BLaER1 (cell line): ENCODE measurements around the gene SLC6A11.

ENCODE experiments used
- H3K27ac ChIP-seq: shearing (Covaris generic); formaldehyde crosslinking; 2 replicates; pipeline ENCODE4 v1.8.1; 2022
- H3K27me3 ChIP-seq: shearing (Covaris generic); formaldehyde crosslinking; 2 replicates; pipeline ENCODE4 v1.8.1; 2022
- H3K36me3 ChIP-seq: shearing (Covaris generic); formaldehyde crosslinking; 2 replicates; pipeline ENCODE4 v1.8.1; 2022
- H3K4me1 ChIP-seq: shearing (Covaris generic); formaldehyde crosslinking; 2 replicates; pipeline ENCODE4 v1.8.1; 2022
- H3K4me2 ChIP-seq: shearing (Covaris generic); formaldehyde crosslinking; 2 replicates; pipeline ENCODE4 v1.8.1; 2022
- H3K4me3 ChIP-seq: shearing (Covaris generic); formaldehyde crosslinking; 2 replicates; pipeline ENCODE4 v1.8.1; 2022
- H3K9ac ChIP-seq: shearing (Covaris generic); formaldehyde crosslinking; 2 replicates; pipeline ENCODE4 v1.8.1; 2022
- H3K9me3 ChIP-seq: shearing (Covaris generic); formaldehyde crosslinking; 2 replicates; pipeline ENCODE4 v1.8.1; 2022
- H4K20me1 ChIP-seq: shearing (Covaris generic); formaldehyde crosslinking; 2 replicates; pipeline ENCODE4 v1.8.1; 2022
- Cebpa-rat ChIP-seq: shearing (Covaris generic); IDR thresholded peaks from 2 replicates; pipeline ENCODE4 v1.8.1; 2022

SLC6A11 gene

DNA sequence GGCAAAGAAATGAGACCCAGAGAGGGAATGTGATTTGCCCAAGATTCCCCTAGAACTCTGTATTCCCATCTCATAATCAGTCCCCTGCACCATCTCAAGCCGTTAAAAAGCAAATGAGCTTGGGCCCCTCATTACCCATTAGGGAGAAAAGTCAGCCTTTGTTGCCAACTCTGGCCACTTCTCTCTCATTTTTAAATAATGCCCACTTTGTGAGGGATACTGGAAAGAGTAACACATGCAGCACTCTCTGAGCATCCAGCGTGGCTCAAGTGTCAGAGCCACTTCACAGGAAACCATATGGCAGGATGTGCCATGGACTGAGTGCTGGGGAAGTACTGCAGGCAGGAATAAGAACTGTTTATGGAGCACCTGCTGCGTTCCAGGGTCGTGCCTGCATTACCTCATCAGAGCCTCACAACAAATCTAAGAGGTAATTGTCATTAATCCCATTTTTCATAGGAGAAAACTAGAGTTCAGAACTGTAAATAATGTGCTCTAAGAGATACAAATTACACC lies 126.7 kb downstream of the SLC6A11 start:
- no peaks in the 10 kb centered on the region for H3K4me1 ChIP-seq
- no peaks in the 10 kb centered on the region for H3K36me3 ChIP-seq
- H3K27ac ChIP-seq = no peak overlapping the region
- no peaks in the 10 kb centered on the region for H3K27me3 ChIP-seq
- H3K4me2 ChIP-seq = no peak overlapping the region
- no peaks in the 10 kb centered on the region for H4K20me1 ChIP-seq
- no peak overlapping the region for H3K4me3 ChIP-seq
- no peak overlapping the region for H3K9ac ChIP-seq
- peaks cover 11% of the 10 kb centered on the region for H3K9me3 ChIP-seq
- no peak for TF ChIP-seq Cebpa-rat

DNA sequence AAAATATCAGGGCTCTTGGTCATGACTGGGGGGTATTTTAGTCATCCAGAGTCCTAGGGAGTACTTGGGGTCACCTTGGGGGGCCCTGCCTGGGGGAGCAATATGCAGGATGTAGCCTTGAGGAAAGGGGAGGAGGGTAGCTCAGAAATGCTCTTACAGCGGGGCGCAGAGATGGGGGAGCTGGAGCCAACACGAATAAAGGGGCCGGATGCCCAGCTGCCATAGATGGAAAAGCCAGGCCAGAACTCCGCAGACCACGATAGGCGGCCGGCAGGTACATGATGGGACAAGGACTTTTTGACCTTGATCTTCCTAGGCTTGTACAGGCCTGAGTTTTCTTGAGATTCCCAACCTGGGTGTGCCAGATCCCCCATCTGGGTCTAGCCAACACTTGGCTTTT lies 128.8 kb downstream of the SLC6A11 start:
- Histone ChIP-seq H4K20me1 (no peaks in the 10 kb centered on the region), H3K9me3 (peaks cover 11% of the 10 kb centered on the region), H3K27me3 (no peaks in the 10 kb centered on the region), H3K36me3 (no peaks in the 10 kb centered on the region), H3K4me1 (no peaks in the 10 kb centered on the region), H3K4me2 (no peak overlapping the region), H3K9ac (no peak overlapping the region), H3K4me3 (no peak overlapping the region), H3K27ac (no peak overlapping the region)
- TF ChIP-seq Cebpa-rat = no peak

- TF ChIP-seq Cebpa-rat = no peak
- Histone ChIP-seq H3K4me1 (no peaks in the 10 kb centered on the region), H3K4me3 (no peak overlapping the region), H3K27ac (no peak overlapping the region), H3K36me3 (no peaks in the 10 kb centered on the region), H3K9me3 (peaks cover 11% of the 10 kb centered on the region), H3K4me2 (no peak overlapping the region), H3K27me3 (no peaks in the 10 kb centered on the region), H4K20me1 (no peaks in the 10 kb centered on the region), H3K9ac (no peak overlapping the region)
Observed at GRCh38 chr3:10945683-10946287, 129.8 kb downstream of the SLC6A11 start.

DNA sequence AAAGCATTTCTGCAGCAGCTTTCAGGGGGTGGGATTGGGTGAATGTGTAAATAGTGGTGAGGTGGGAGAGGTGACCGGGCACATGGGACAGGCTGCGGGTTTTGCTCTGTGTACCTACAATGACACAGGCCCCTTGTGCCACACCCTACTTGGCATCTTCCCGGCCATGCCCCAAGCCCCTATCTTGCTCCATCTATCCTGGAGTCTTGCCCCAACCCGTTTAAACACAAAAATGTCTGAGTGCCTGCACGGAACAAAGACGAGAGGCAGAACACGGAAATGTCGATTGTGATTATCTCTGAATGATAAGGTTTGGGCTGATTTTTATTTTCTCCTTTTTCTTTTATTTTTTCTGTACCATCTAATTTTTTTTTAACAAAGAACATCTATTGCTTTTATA lies 130.5 kb downstream of the SLC6A11 start:
- H3K27me3 ChIP-seq = no peaks in the 10 kb centered on the region
- no peak overlapping the region for H3K4me2 ChIP-seq
- no peak overlapping the region for H3K9ac ChIP-seq
- TF ChIP-seq Cebpa-rat = no peak
- peaks cover 5% of the 10 kb centered on the region; the same call in 1 of the 2 replicates for H3K4me1 ChIP-seq
- H3K27ac ChIP-seq = no peak overlapping the region
- peaks cover 11% of the 10 kb centered on the region for H3K9me3 ChIP-seq
- no peaks in the 10 kb centered on the region for H3K36me3 ChIP-seq
- no peaks in the 10 kb centered on the region for H4K20me1 ChIP-seq
- no peak overlapping the region for H3K4me3 ChIP-seq

DNA sequence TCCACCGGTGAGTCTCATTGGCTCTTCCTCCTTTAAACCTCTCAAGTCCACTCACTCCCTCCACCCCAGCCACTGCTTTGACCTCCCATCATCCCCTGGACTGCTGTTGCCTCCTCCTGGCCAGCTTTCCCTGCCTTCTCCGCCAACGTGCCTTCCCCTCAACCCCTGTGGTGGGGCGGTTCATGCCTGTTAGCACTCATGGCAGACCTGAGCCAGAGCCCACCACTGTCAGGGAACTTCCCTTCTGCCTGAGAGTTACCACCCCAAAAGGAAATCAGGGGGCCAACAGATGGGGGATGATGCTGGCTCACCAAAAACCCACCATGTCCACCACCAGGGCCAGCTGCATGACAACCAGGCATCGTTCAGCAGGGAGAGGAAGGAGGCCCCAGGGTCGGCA lies 132.3 kb downstream of the SLC6A11 start:
- H3K27me3 ChIP-seq = no peaks in the 10 kb centered on the region
- peaks cover 8% of the 10 kb centered on the region for H3K4me1 ChIP-seq

DNA sequence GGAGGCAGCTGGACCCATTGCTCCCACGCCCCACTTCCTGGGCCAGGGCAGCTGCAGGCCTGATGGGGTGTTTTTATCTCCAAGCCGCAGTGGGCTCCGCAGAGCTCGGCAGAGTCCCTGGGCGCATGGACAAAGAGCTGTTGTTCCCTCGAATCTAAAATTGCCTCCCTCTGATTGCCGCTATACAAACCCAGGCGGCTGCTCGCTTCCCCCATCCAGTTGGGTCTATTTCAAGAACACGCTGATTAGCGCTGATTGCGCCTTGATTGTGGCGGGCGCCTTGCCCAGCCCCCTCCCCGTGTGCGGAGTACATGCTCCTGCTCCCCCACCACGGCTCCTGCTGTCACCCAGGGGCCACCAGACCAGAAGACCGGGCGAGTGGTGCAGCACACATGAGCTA lies 133.2 kb downstream of the SLC6A11 start:
- Histone ChIP-seq H3K9ac (no peak overlapping the region), H4K20me1 (no peaks in the 10 kb centered on the region), H3K27ac (no peak overlapping the region), H3K4me3 (no peak overlapping the region), H3K9me3 (no peaks in the 10 kb centered on the region), H3K4me1 (peaks cover 17% of the 10 kb centered on the region), H3K36me3 (no peaks in the 10 kb centered on the region), H3K4me2 (no peak overlapping the region), H3K27me3 (no peaks in the 10 kb centered on the region)
- TF ChIP-seq Cebpa-rat = no peak

More for the DNA sequence above, 132.3 kb downstream of the SLC6A11 start:
- no peak overlapping the region for H3K9ac ChIP-seq
- no peak overlapping the region for H3K4me3 ChIP-seq
- no peaks in the 10 kb centered on the region for H3K36me3 ChIP-seq
- H3K4me2 ChIP-seq = no peak overlapping the region
- no peak overlapping the region for H3K27ac ChIP-seq
- H4K20me1 ChIP-seq = no peaks in the 10 kb centered on the region
- TF ChIP-seq Cebpa-rat = no peak
- H3K9me3 ChIP-seq = no peaks in the 10 kb centered on the region

GRCh38 chr3:10950476-10951294 lies 134.7 kb downstream of the SLC6A11 start:
- H4K20me1 ChIP-seq = no peaks in the 10 kb centered on the region
- TF ChIP-seq Cebpa-rat = no peak
- H3K4me1 ChIP-seq = peaks cover 28% of the 10 kb centered on the region
- no peaks in the 10 kb centered on the region for H3K27me3 ChIP-seq
- no peak overlapping the region for H3K4me3 ChIP-seq
- no peaks in the 10 kb centered on the region for H3K9me3 ChIP-seq
- H3K27ac ChIP-seq = no peak overlapping the region
- no peaks in the 10 kb centered on the region for H3K36me3 ChIP-seq
- H3K9ac ChIP-seq = no peak overlapping the region
- H3K4me2 ChIP-seq = no peak overlapping the region

GRCh38 chr3:10951295-10951926 lies 135.4 kb downstream of the SLC6A11 start:
- Histone ChIP-seq H3K27ac (no peak overlapping the region), H3K4me2 (no peak overlapping the region)

GRCh38 chr3:10952525-10952924 lies 136.5 kb downstream of the SLC6A11 start:
- Histone ChIP-seq H3K27me3 (no peaks in the 10 kb centered on the region), H3K9me3 (no peaks in the 10 kb centered on the region), H3K27ac (no peak overlapping the region), H4K20me1 (0 out of 2 replicates have a peak, but pooled peaks cover 6% of the 10 kb centered on the region), H3K4me2 (no peak overlapping the region), H3K4me3 (no peak overlapping the region), H3K4me1 (peaks cover 32% of the 10 kb centered on the region), H3K9ac (no peak overlapping the region), H3K36me3 (no peaks in the 10 kb centered on the region)
- no peak for TF ChIP-seq Cebpa-rat

More at GRCh38 chr3:10951295-10951926, 135.4 kb downstream of the SLC6A11 start:
- no peaks in the 10 kb centered on the region for H3K27me3 ChIP-seq
- H3K9ac ChIP-seq = no peak overlapping the region
- no peaks in the 10 kb centered on the region for H3K36me3 ChIP-seq
- H3K9me3 ChIP-seq = no peaks in the 10 kb centered on the region
- no peak for TF ChIP-seq Cebpa-rat
- H3K4me1 ChIP-seq = peaks cover 28% of the 10 kb centered on the region
- H3K4me3 ChIP-seq = no peak overlapping the region
- no peaks in the 10 kb centered on the region for H4K20me1 ChIP-seq

DNA sequence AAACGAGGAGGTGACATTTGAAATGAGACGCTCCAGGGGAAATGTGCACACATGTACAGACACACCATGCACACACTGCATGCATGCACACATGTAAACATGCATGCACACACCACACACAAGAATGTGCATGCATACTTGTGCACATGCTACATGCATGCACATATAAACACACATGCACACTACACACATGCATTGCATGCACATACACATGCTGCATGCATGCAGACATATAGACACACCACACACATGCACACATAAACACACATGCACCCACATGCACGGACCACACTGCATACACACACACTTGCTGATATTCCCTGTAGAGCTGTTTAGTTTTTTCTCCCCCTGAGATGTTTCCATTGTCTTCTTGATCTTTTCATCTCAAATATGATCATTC lies 138.7 kb downstream of the SLC6A11 start:
- Histone ChIP-seq H3K9ac (no peak overlapping the region), H3K9me3 (no peaks in the 10 kb centered on the region), H3K4me1 (peaks cover 50% of the 10 kb centered on the region), H4K20me1 (0 out of 2 replicates have a peak, but pooled peaks cover 8% of the 10 kb centered on the region), H3K4me3 (no peak overlapping the region), H3K27me3 (no peaks in the 10 kb centered on the region), H3K27ac (no peak overlapping the region), H3K36me3 (no peaks in the 10 kb centered on the region), H3K4me2 (peak overlapping the region; percentile 55)
- TF ChIP-seq Cebpa-rat = no peak
